SK-N-SH (cell line): ENCODE data around the gene MTPN. TPM values are rescaled to one million over a fixed set of nuclear protein-coding genes. Genes with fewer than 3 reads are reported as not detected.

Source experiments
- CTCF ChIA-PET: fragments of 300-600, 350-600 bp; formaldehyde crosslinking; extraction: SDS; loops from one replicate; lab custom pipeline; 2021; lab: Yijun Ruan, JAX
- POLR2A ChIA-PET: fragments of 350-600 bp; sonication (Branson Sonifier 250); formaldehyde crosslinking; extraction: SDS; loops from one replicate; lab custom pipeline; 2020; ENCODE audit warnings: antibody characterized with exemption, inconsistent platforms; lab: Yijun Ruan, JAX
- DNase-seq: peaks from one replicate; pipeline ENCODE4 v3.0.0; 2012
- H2AFZ ChIP-seq: fragments of 200-600 bp; sonication (generic); 2 replicates; pipeline ENCODE4 v1.8.1; 2016; ENCODE audit warnings: antibody characterized with exemption, mild to moderate bottlenecking, low read depth
- H3F3A ChIP-seq: fragments of 200-600 bp; sonication (generic); replicated peaks from 2 replicates; pipeline ENCODE3; 2016; ENCODE audit warnings: antibody characterized with exemption, mild to moderate bottlenecking; ENCODE audit not compliant: insufficient read depth
- H3K27ac ChIP-seq, 2 experiments: fragments of 200-500 bp in 1 of 2; fragments of 200-600 bp in 1 of 2; sonication (Bioruptor generic) in 1 of 2; sonication (generic), shearing (Covaris generic) in 1 of 2; 2 replicates each; pipeline versions ENCODE4 v1.5.1 to v1.6.1; 2014 to 2016; ENCODE audit warnings: low read depth in 2 of 2, inconsistent platforms in 1 of 2, low read length in 1 of 2, mild to moderate bottlenecking in 1 of 2, mixed read lengths in 1 of 2
- H3K27me3 ChIP-seq: fragments of 200-600 bp; sonication (generic), shearing (Covaris generic); 2 replicates; pipeline ENCODE4 v1.6.1; 2016; ENCODE audit warnings: mixed run types; ENCODE audit not compliant: insufficient read depth
- H3K36me3 ChIP-seq, 2 experiments: fragments of 200-500 bp in 1 of 2; fragments of 200-600 bp in 1 of 2; sonication (Bioruptor generic) in 1 of 2; sonication (generic) in 1 of 2; replicated peaks in 1 of 2; 2 replicates each; pipeline versions ENCODE3 to v1.5.1; 2014 to 2016; ENCODE audit warnings: low read length in 1 of 2, mild to moderate bottlenecking in 1 of 2; ENCODE audit not compliant: insufficient read depth in 2 of 2, control insufficient read depth in 1 of 2
- H3K4me1 ChIP-seq, 2 experiments: fragments of 200-500 bp in 1 of 2; fragments of 200-600 bp in 1 of 2; sonication (Bioruptor generic) in 1 of 2; sonication (generic), shearing (Covaris generic) in 1 of 2; 2 replicates each; pipeline versions ENCODE4 v1.5.1 to v1.6.1; 2014 to 2016; ENCODE audit warnings: low read depth in 1 of 2, low read length in 1 of 2, mixed run types in 1 of 2; ENCODE audit not compliant: insufficient read depth in 2 of 2, control insufficient read depth in 1 of 2
- H3K4me2 ChIP-seq: fragments of 200-600 bp; sonication (generic), shearing (Covaris generic); 2 replicates; pipeline ENCODE4 v1.6.1; 2017; ENCODE audit warnings: mixed run types
- H3K4me3 ChIP-seq, 2 experiments: fragments of 200-500 bp in 1 of 2; fragments of 200-600 bp in 1 of 2; sonication (Bioruptor generic) in 1 of 2; sonication (generic), shearing (Covaris generic) in 1 of 2; 2 replicates each; pipeline versions ENCODE4 v1.5.1 to v1.8.1; 2014 to 2016; ENCODE audit warnings: low read depth in 2 of 2, inconsistent platforms in 1 of 2, low read length in 1 of 2, mild to moderate bottlenecking in 1 of 2, mixed read lengths in 1 of 2, moderate library complexity in 1 of 2
- H3K79me2 ChIP-seq: fragments of 200-600 bp; sonication (generic); 2 replicates; pipeline ENCODE4 v1.8.1; 2017; ENCODE audit warnings: mild to moderate bottlenecking; ENCODE audit not compliant: insufficient read depth
- H3K9ac ChIP-seq: fragments of 200-600 bp; sonication (generic); 2 replicates; pipeline ENCODE4 v1.6.1; 2017; ENCODE audit warnings: mixed run types
- H3K9me2 ChIP-seq: fragments of 200-600 bp; sonication (generic); 2 replicates; pipeline ENCODE4 v1.6.1; 2017; ENCODE audit warnings: mixed run types
- H3K9me3 ChIP-seq: fragments of 200-600 bp; sonication (generic); 2 replicates; pipeline ENCODE4 v1.6.1; 2017; ENCODE audit warnings: mixed run types, mild to moderate bottlenecking, moderate library complexity
- H4K20me1 ChIP-seq: fragments of 200-600 bp; sonication (generic); 2 replicates; pipeline ENCODE4 v1.6.1; 2017; ENCODE audit warnings: mild to moderate bottlenecking, mixed run types; ENCODE audit not compliant: insufficient read depth
- ELF1 ChIP-seq: IDR thresholded peaks from 2 replicates; pipeline ENCODE4 v1.4.0; 2012
- FOSL2 ChIP-seq: IDR thresholded peaks from 2 replicates; pipeline ENCODE4 v1.4.0; 2012; ENCODE audit warnings: low read depth, mild to moderate bottlenecking, moderate library complexity, borderline replicate concordance
- FOXM1 ChIP-seq: IDR thresholded peaks from 2 replicates; pipeline ENCODE4 v1.4.0; 2012; ENCODE audit warnings: low read depth, mild to moderate bottlenecking
- GABPA ChIP-seq: IDR thresholded peaks from 2 replicates; pipeline ENCODE4 v1.4.0; 2012; ENCODE audit warnings: low read depth, mild to moderate bottlenecking
- JUND ChIP-seq: IDR thresholded peaks from 2 replicates; pipeline ENCODE4 v1.4.0; 2012
- MEF2A ChIP-seq: IDR thresholded peaks from 2 replicates; pipeline ENCODE4 v1.4.0; 2012; ENCODE audit warnings: low read depth, borderline replicate concordance
- MXI1 ChIP-seq: IDR thresholded peaks from 2 replicates; pipeline ENCODE4 v1.6.1; 2012; ENCODE audit warnings: mild to moderate bottlenecking, low read depth, low read length, improper control_type of control experiment
- NFIC ChIP-seq: IDR thresholded peaks from 2 replicates; pipeline ENCODE4 v1.4.0; 2012; ENCODE audit warnings: borderline replicate concordance
- RXRA ChIP-seq: IDR thresholded peaks from 2 replicates; pipeline ENCODE4 v1.4.0; 2012; ENCODE audit warnings: low read depth, mild to moderate bottlenecking, borderline replicate concordance
- SIN3A ChIP-seq: IDR thresholded peaks from 2 replicates; pipeline ENCODE4 v1.6.1; 2012; ENCODE audit warnings: low read depth, mild to moderate bottlenecking, low read length, moderate library complexity, borderline replicate concordance
- TAF1 ChIP-seq: IDR thresholded peaks from 2 replicates; pipeline ENCODE4 v1.6.1; 2012; ENCODE audit warnings: low read depth, mild to moderate bottlenecking, low read length, moderate library complexity, borderline replicate concordance
- WGBS: methylation state at CpG from one replicate; pipeline ENCODE4 v1.1.6; 2017; ENCODE audit warnings: low lambda C conversion rate; 5-methylcytosine and 5-hydroxymethylcytosine counted together
- polyA plus RNA-seq, 3 experiments: library from polyadenylated mRNA; depleted of rRNA; stranded (reverse); fragments of >200 nt; gene quantifications; 2 replicates each; pipeline ENCODE4 v1.2.3, GENCODE V29; 2012
- TF ChIP-seq, protein P1 (sequence below): IDR thresholded peaks from 2 replicates; pipeline ENCODE4 v1.4.0; 2012; ENCODE audit warnings: low read depth, borderline replicate concordance
- TF ChIP-seq, protein P2 (sequence below): IDR thresholded peaks from 2 replicates; pipeline ENCODE4 v1.4.0; 2012; ENCODE audit warnings: low read depth, borderline replicate concordance
- TF ChIP-seq, protein P3 (sequence below): fragments of 200-600 bp; sonication (generic); IDR thresholded peaks from 2 replicates; pipeline ENCODE4 v1.6.1; 2017; ENCODE audit warnings: antibody characterized with exemption, mild to moderate bottlenecking, moderate library complexity
- TF ChIP-seq, protein P4 (sequence below): IDR thresholded peaks from 2 replicates; pipeline ENCODE4 v1.6.1; 2012; ENCODE audit warnings: mild to moderate bottlenecking, low read depth, low read length, moderate library complexity
- TF ChIP-seq, protein P5 (sequence below): IDR thresholded peaks from 2 replicates; pipeline ENCODE4; 2012

The MTPN gene
- polyA plus RNA-seq, 1 of the 3 experiments (the other 2 are of a cell fraction): 135 TPM

DNA sequence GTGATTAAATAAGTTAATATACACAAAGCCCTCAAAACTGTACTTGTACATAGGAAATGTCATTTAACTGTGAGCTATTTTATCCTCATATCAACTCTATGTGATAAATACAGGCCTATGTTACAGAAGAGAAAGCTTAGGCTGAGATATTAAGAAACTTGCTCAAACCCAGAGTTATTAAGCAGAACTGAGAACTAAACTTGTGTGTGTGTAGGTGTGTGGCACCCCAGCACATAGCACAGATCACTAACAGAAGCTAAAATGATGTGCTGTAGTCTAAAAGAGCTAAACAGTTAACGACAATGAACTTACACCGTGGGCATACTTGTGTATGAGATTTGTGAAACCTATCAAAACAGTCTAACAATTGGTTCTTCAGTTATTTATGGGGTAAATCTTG lies 34.5 kb downstream of the MTPN start:
- peaks cover 96% of the 10 kb centered on the region for H3K79me2 ChIP-seq
- H3K9me2 ChIP-seq: no peaks in the 10 kb centered on the region
- H3K36me3 ChIP-seq: peaks cover 50 to 58% of the 10 kb centered on the region in 2 experiments
- no peak overlapping the region for H3K4me2 ChIP-seq
- 100% methylated on average over 2 of the region's 2 CpGs for WGBS
- H3K9me3 ChIP-seq: no peaks in the 10 kb centered on the region
- ChIA-PET CTCF (interaction anchor here (1.5 kb wide), 2 partner anchors 11 to 141 kb away, joined by 3 to 4 read pairs; no protein-coding TSS in a partner anchor), POLR2A (no interaction called here)
- H4K20me1 ChIP-seq: peaks cover 56% of the 10 kb centered on the region
- no peak overlapping the region for H2AFZ ChIP-seq
- H3K4me3 ChIP-seq: no peak overlapping the region
- H3K27ac ChIP-seq: no peak overlapping the region
- no peaks in the 10 kb centered on the region for H3K27me3 ChIP-seq
- H3F3A ChIP-seq: peaks cover 3% of the 10 kb centered on the region
- peaks cover 7 to 9% of the 10 kb centered on the region in 2 experiments; a peak in 3 of 4 replicates for H3K4me1 ChIP-seq
- no peak for DNase-seq
- TF ChIP-seq JUND: no peak
- no peak for TF ChIP-seq FOXM1
- TF ChIP-seq, protein P1, sequence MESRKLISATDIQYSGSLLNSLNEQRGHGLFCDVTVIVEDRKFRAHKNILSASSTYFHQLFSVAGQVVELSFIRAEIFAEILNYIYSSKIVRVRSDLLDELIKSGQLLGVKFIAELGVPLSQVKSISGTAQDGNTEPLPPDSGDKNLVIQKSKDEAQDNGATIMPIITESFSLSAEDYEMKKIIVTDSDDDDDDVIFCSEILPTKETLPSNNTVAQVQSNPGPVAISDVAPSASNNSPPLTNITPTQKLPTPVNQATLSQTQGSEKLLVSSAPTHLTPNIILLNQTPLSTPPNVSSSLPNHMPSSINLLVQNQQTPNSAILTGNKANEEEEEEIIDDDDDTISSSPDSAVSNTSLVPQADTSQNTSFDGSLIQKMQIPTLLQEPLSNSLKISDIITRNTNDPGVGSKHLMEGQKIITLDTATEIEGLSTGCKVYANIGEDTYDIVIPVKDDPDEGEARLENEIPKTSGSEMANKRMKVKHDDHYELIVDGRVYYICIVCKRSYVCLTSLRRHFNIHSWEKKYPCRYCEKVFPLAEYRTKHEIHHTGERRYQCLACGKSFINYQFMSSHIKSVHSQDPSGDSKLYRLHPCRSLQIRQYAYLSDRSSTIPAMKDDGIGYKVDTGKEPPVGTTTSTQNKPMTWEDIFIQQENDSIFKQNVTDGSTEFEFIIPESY: no peak
- no peak for TF ChIP-seq GABPA
- TF ChIP-seq ELF1: no peak
- TF ChIP-seq, all 33 proteins: peak for 0
- H3K9ac ChIP-seq: no peak overlapping the region

DNA sequence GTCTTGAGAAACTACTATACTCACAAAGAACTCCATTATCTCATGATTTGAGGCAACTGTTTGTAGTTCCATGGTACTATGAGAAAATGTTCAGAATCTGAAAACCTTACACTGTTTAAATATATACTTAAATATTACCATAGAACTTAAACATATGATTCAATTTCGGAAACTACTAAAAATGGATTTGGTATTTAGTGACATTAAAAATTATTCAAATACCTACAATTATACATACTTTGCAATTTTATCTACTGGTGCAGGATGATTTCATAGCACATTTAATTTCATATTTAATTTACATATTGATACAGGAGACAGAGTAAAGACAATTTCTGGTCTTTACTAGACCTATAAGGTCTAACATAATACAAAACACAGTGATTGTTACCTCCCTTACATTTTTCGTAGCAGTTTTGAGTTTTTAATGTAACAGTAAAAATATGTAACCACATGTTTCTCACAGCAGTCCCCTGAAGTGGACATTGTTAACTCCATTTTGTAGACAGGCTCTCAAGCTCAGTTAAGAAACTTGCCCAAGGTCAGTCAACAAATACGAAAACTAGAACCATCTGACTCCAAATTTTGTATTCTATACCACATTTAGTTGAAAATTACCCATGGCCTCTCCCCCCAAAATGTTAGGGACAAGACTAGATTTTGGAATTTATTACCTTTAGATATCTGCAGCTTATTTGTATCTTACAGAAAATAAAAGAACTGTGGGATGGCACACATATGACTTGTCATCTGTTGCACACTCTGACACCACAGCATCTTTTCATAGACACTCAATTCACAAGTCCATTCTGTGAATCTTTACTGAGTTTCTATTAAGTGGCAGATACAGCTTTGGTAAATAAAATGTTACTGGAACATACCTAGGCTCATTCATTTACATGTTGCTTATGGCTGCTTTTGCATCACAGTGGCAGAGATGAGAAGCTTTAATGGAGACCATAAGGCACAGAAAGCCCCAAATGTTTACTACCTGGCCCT lies 36.8 kb downstream of the MTPN start:
- Histone ChIP-seq H2AFZ (no peak overlapping the region), H3K9me2 (no peaks in the 10 kb centered on the region), H3K4me3 (no peak overlapping the region), H3K27me3 (no peaks in the 10 kb centered on the region), H3K4me1 (peaks cover 7 to 11% of the 10 kb centered on the region in 2 experiments; a peak in 3 of 4 replicates), H3K27ac (no peak overlapping the region), H3K79me2 (peaks cover 96% of the 10 kb centered on the region), H3K36me3 (peaks cover 27 to 41% of the 10 kb centered on the region in 2 experiments), H3K9me3 (no peaks in the 10 kb centered on the region), H3K4me2 (no peak overlapping the region), H3K9ac (no peak overlapping the region), H3F3A (peaks cover 3% of the 10 kb centered on the region), H4K20me1 (peaks cover 71% of the 10 kb centered on the region)
- no peak for DNase-seq
- ChIA-PET POLR2A (no interaction called here), CTCF (interaction anchor here (0.6 to 2.5 kb wide), 2 partner anchors 11 to 1322 kb away, joined by 3 to 7 read pairs; no protein-coding TSS in a partner anchor)
- WGBS: 94% methylated on average over 3 of the region's 3 CpGs
- TF ChIP-seq, protein P2, sequence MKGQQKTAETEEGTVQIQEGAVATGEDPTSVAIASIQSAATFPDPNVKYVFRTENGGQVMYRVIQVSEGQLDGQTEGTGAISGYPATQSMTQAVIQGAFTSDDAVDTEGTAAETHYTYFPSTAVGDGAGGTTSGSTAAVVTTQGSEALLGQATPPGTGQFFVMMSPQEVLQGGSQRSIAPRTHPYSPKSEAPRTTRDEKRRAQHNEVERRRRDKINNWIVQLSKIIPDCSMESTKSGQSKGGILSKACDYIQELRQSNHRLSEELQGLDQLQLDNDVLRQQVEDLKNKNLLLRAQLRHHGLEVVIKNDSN: no peak
- no peak for TF ChIP-seq NFIC
- no peak for TF ChIP-seq MEF2A
- TF ChIP-seq, protein P3, sequence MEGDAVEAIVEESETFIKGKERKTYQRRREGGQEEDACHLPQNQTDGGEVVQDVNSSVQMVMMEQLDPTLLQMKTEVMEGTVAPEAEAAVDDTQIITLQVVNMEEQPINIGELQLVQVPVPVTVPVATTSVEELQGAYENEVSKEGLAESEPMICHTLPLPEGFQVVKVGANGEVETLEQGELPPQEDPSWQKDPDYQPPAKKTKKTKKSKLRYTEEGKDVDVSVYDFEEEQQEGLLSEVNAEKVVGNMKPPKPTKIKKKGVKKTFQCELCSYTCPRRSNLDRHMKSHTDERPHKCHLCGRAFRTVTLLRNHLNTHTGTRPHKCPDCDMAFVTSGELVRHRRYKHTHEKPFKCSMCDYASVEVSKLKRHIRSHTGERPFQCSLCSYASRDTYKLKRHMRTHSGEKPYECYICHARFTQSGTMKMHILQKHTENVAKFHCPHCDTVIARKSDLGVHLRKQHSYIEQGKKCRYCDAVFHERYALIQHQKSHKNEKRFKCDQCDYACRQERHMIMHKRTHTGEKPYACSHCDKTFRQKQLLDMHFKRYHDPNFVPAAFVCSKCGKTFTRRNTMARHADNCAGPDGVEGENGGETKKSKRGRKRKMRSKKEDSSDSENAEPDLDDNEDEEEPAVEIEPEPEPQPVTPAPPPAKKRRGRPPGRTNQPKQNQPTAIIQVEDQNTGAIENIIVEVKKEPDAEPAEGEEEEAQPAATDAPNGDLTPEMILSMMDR: no peak
- TF ChIP-seq, protein P4, sequence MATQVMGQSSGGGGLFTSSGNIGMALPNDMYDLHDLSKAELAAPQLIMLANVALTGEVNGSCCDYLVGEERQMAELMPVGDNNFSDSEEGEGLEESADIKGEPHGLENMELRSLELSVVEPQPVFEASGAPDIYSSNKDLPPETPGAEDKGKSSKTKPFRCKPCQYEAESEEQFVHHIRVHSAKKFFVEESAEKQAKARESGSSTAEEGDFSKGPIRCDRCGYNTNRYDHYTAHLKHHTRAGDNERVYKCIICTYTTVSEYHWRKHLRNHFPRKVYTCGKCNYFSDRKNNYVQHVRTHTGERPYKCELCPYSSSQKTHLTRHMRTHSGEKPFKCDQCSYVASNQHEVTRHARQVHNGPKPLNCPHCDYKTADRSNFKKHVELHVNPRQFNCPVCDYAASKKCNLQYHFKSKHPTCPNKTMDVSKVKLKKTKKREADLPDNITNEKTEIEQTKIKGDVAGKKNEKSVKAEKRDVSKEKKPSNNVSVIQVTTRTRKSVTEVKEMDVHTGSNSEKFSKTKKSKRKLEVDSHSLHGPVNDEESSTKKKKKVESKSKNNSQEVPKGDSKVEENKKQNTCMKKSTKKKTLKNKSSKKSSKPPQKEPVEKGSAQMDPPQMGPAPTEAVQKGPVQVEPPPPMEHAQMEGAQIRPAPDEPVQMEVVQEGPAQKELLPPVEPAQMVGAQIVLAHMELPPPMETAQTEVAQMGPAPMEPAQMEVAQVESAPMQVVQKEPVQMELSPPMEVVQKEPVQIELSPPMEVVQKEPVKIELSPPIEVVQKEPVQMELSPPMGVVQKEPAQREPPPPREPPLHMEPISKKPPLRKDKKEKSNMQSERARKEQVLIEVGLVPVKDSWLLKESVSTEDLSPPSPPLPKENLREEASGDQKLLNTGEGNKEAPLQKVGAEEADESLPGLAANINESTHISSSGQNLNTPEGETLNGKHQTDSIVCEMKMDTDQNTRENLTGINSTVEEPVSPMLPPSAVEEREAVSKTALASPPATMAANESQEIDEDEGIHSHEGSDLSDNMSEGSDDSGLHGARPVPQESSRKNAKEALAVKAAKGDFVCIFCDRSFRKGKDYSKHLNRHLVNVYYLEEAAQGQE: no peak
- TF ChIP-seq TAF1: no peak
- TF ChIP-seq FOSL2: no peak
- TF ChIP-seq, protein P5, sequence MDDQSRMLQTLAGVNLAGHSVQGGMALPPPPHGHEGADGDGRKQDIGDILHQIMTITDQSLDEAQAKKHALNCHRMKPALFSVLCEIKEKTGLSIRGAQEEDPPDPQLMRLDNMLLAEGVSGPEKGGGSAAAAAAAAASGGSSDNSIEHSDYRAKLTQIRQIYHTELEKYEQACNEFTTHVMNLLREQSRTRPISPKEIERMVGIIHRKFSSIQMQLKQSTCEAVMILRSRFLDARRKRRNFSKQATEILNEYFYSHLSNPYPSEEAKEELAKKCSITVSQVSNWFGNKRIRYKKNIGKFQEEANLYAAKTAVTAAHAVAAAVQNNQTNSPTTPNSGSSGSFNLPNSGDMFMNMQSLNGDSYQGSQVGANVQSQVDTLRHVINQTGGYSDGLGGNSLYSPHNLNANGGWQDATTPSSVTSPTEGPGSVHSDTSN: no peak
- TF ChIP-seq SIN3A: no peak
- no peak for TF ChIP-seq MXI1
- no peak for TF ChIP-seq RXRA
